Uterus (tissue), 2 donors: ENCODE data around the gene SETX.

ENCODE experiments used
- POLR2A ChIP-seq, 2 donors: fragments of 450-650 bp; IDR thresholded peaks; one replicate each; pipeline ENCODE4 v1.6.1; 2016; ENCODE audit warnings: antibody characterized with exemption in 2 of 2, mild to moderate bottlenecking in 1 of 2, moderate library complexity in 1 of 2
- TF ChIP-seq, protein P1 (sequence below), 4 experiments: fragments of 200-600 bp in 2 of 4; fragments of 450-650 bp in 2 of 4; sonication (generic) in 2 of 4; IDR thresholded peaks; one replicate each; pipeline ENCODE4 v1.5.1; 2016 to 2019; ENCODE audit warnings: antibody characterized with exemption in 4 of 4, mild to moderate bottlenecking in 2 of 4, moderate library complexity in 1 of 4

GRCh38 chr9:132390966-132391365, 36.2 kb upstream of the SETX start:
- TF ChIP-seq, protein P1, sequence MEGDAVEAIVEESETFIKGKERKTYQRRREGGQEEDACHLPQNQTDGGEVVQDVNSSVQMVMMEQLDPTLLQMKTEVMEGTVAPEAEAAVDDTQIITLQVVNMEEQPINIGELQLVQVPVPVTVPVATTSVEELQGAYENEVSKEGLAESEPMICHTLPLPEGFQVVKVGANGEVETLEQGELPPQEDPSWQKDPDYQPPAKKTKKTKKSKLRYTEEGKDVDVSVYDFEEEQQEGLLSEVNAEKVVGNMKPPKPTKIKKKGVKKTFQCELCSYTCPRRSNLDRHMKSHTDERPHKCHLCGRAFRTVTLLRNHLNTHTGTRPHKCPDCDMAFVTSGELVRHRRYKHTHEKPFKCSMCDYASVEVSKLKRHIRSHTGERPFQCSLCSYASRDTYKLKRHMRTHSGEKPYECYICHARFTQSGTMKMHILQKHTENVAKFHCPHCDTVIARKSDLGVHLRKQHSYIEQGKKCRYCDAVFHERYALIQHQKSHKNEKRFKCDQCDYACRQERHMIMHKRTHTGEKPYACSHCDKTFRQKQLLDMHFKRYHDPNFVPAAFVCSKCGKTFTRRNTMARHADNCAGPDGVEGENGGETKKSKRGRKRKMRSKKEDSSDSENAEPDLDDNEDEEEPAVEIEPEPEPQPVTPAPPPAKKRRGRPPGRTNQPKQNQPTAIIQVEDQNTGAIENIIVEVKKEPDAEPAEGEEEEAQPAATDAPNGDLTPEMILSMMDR (IDR thresholded peaks at IDR 0.05): no peak
- no peak for TF ChIP-seq POLR2A (IDR thresholded peaks at IDR 0.05)
